HAP-1 (cell line): ENCODE results near the gene EPN3.
A peak's percentile ranks its signal among the peaks of the same experiment; 100 is the strongest.

ENCODE experiments used
- DNase-seq, 2 experiments: peaks; one replicate each; pipeline ENCODE4 v3.0.0-alpha.2; 2016 to 2020; ENCODE audit warnings: low spot score in 2 of 2
- H3K27me3 ChIP-seq: fragments of 250-450 bp; sonication (Bioruptor Pico); 2 replicates; pipeline ENCODE4 v1.5.1; 2020; ENCODE audit warnings: low read depth, mild to moderate bottlenecking, moderate library complexity
- H3K36me3 ChIP-seq: fragments of 250-450 bp; sonication (Bioruptor Pico); replicated peaks from 2 replicates; pipeline ENCODE4 v1.5.1; 2020; ENCODE audit warnings: mild to moderate bottlenecking
- H3K4me1 ChIP-seq: fragments of 250-450 bp; sonication (Bioruptor Pico); 2 replicates; pipeline ENCODE4 v1.5.1; 2020; ENCODE audit warnings: mild to moderate bottlenecking
- H3K4me3 ChIP-seq: fragments of 250-450 bp; sonication (Bioruptor Pico); 2 replicates; pipeline ENCODE4 v1.5.1; 2020; ENCODE audit warnings: mild to moderate bottlenecking, moderate library complexity
- H3K9me3 ChIP-seq: fragments of 250-450 bp; sonication (Bioruptor Pico); 2 replicates; pipeline ENCODE4 v1.5.1; 2020; ENCODE audit warnings: mild to moderate bottlenecking, moderate library complexity
- in situ Hi-C: fragments of 300-500 bp; cut with MboI; formaldehyde crosslinking; loops from 3 replicates; pipeline ENCODE4 v1.14.3; 2020; ENCODE audit warnings: low sequenced_read_pairs, inconsistent platforms, mixed read lengths

The EPN3 gene

GRCh38 chr17:50542795-50543774, 10.6 kb downstream of the EPN3 start:
- no peaks in the 10 kb centered on the region for H3K27me3 ChIP-seq
- peaks cover 21% of the 10 kb centered on the region for H3K4me1 ChIP-seq
- in situ Hi-C loops: loop anchor here (10.0 kb wide), 1 partner anchor 412 kb away; no protein-coding TSS in a partner anchor
- peak in 1 of 2 experiments; percentile 49 for DNase-seq
- peak overlapping the region; percentile 34 for H3K4me3 ChIP-seq
- no peaks in the 10 kb centered on the region for H3K9me3 ChIP-seq
- no peaks in the 10 kb centered on the region for H3K36me3 ChIP-seq

DNA sequence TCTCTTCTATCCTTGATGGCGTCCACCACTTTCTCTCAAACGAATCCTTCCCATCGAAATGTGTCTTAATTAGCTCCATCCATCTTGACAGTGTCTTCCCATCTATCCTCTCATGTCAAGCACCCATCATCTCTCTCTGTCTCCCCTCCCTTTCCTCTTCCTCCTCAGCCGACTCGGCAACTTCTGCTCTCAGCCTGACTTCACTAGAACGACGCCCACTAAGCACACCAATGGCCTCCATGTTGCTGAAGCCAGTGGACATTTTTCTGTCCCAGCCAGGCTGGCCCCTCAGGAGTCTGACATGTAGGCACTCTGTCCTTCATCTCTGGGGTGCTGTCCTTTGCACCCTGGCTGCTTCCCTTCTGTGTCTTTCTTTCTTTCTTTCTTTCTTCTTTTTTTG, 12.0 kb downstream of the EPN3 start:
- H3K4me1 ChIP-seq: peaks cover 21% of the 10 kb centered on the region
- DNase-seq: no peak
- H3K4me3 ChIP-seq: no peak overlapping the region
- H3K27me3 ChIP-seq: no peaks in the 10 kb centered on the region
- in situ Hi-C loops: loop anchor here (10.0 kb wide), 1 partner anchor 410 kb away; no protein-coding TSS in a partner anchor
- H3K36me3 ChIP-seq: no peaks in the 10 kb centered on the region
- no peaks in the 10 kb centered on the region for H3K9me3 ChIP-seq

DNA sequence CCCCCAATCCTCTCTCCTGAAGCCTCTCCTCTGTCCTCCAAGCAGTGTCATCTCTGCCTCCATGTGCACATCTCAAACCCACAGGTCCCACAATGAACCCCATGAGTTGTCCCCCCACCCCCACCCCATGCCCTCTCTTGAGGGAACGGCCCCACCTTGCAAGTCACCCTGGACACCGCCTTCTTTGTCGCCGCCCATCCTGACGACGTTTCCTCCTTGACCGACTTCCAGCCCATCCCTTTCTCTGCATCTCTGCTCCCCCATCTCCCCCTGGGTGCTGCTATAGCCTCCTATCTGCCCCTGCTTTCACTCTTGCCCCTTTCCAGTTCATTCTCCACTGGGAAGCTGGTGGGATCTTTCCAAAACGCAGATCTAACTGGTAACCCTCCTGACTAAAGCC, 12.8 kb downstream of the EPN3 start:
- H3K36me3 ChIP-seq: peaks cover under 1% of the 10 kb centered on the region; the same call in 1 of the 2 replicates
- in situ Hi-C loops: loop anchor here (5.0 to 10.0 kb wide), 4 partner anchors 82 to 409 kb away; no protein-coding TSS in a partner anchor

DNA sequence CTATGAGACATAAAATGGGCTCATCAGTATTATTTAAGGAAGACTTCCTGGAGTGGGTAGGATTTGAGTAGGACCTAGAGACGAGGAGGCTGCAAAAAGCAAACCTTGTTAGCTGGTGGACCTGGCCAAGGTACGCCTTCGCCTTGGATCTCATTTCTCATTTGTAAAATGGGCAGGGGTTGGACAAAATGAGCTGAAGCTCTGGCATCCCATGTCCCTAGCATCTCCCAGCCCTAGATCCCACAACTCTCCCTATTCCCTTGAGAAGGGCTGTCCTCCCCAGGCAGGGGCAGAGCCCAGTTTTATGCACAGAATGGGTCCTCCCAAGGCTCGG, 14.1 kb downstream of the EPN3 start:
- H3K27me3 ChIP-seq: no peaks in the 10 kb centered on the region
- peaks cover 15% of the 10 kb centered on the region for H3K4me1 ChIP-seq
- DNase-seq: no peak
- in situ Hi-C loops: loop anchor here (5.0 to 10.0 kb wide), 4 partner anchors 81 to 408 kb away; no protein-coding TSS in a partner anchor
- peaks cover 10% of the 10 kb centered on the region for H3K36me3 ChIP-seq
- peak overlapping the region; percentile 44; the same call in 1 of the 2 replicates for H3K4me3 ChIP-seq
- H3K9me3 ChIP-seq: no peaks in the 10 kb centered on the region

More for the DNA sequence above, 12.8 kb downstream of the EPN3 start:
- H3K4me3 ChIP-seq: no peak overlapping the region
- no peak for DNase-seq
- no peaks in the 10 kb centered on the region for H3K9me3 ChIP-seq
- H3K4me1 ChIP-seq: peaks cover 21% of the 10 kb centered on the region
- no peaks in the 10 kb centered on the region for H3K27me3 ChIP-seq

DNA sequence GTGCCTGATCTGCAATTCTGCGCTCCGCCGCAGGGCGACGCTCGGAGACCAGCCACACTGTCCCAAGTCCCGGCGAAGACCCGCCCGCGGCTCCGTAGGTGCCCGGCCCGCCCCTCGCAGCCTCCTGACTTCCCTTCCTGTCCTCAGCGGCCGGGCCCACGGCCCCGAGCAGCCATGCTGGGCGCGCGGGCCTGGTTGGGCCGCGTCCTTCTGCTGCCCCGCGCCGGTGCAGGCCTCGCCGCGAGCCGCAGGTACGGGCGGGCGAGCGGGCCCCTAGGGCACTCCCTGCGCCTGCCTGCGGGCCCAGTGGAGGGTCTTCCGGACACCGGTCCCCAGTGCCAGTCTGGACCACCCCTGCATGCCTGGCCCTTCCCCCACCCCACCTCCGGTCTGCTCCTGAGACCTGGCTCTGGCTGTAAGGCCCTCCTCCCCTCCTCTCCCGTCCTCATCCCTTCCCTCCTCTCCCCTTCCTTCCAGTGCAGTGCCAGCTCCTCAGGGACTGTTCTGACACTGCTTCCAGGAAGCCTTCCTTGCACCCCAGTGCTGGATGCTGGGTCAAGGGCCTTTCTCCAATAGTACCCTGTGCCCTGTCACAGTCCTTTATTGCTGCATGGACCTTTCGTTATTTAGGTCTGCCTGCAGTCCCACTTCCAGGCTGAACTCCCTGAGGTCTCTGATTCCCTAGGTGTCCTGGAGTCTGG, 14.7 kb downstream of the EPN3 start, which contains the start of gene SPATA20:
SPATA20 (plus strand) TSS at position 140 of the 701 bp plus-strand sequence; CDS start at position 175, 35 bp downstream.
- Histone ChIP-seq H3K9me3 (no peaks in the 10 kb centered on the region), H3K27me3 (no peaks in the 10 kb centered on the region), H3K4me3 (peak within 1 kb of the TSS; percentile 44), H3K36me3 (peaks cover 10% of the 10 kb centered on the region), H3K4me1 (peaks cover 13% of the 10 kb centered on the region)
- in situ Hi-C loops: loop anchor here (5.0 to 10.0 kb wide), 4 partner anchors 80 to 408 kb away; no protein-coding TSS in a partner anchor
- DNase-seq: peak; percentile 84 to 95

- in situ Hi-C loops: loop anchor here (5.0 to 10.0 kb wide), 4 partner anchors 80 to 407 kb away; no protein-coding TSS in a partner anchor
- peak in 1 of 2 experiments; percentile 43 for DNase-seq
- peak overlapping the region; percentile 44 for H3K4me3 ChIP-seq
These were observed 15.2 kb downstream of the EPN3 start for GRCh38 chr17:50547736-50548083.

DNA sequence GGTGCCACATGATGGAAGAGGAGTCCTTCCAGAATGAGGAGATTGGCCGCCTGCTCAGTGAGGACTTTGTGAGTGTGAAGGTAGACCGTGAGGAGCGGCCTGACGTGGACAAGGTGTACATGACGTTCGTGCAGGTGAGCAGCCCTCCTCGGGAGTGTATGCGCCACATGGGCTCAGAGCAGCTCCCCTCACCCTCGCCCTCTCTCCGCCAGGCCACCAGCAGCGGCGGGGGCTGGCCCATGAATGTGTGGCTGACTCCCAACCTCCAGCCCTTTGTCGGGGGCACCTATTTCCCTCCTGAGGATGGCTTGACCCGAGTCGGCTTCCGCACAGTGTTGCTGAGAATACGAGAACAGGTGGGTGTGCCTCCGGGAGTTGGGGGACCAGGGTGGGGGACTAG, 16.3 kb downstream of the EPN3 start:
- Histone ChIP-seq H3K27me3 (no peaks in the 10 kb centered on the region), H3K4me3 (no peak overlapping the region), H3K4me1 (peaks cover 5% of the 10 kb centered on the region), H3K36me3 (peaks cover 10% of the 10 kb centered on the region), H3K9me3 (no peaks in the 10 kb centered on the region)
- DNase-seq: no peak
- in situ Hi-C loops: loop anchor here (5.0 to 10.0 kb wide), 4 partner anchors 78 to 406 kb away; no protein-coding TSS in a partner anchor

More at GRCh38 chr17:50547736-50548083, 15.2 kb downstream of the EPN3 start:
- H3K4me1 ChIP-seq: peaks cover 9% of the 10 kb centered on the region
- no peaks in the 10 kb centered on the region for H3K27me3 ChIP-seq
- H3K36me3 ChIP-seq: peaks cover 10% of the 10 kb centered on the region
- no peaks in the 10 kb centered on the region for H3K9me3 ChIP-seq

DNA sequence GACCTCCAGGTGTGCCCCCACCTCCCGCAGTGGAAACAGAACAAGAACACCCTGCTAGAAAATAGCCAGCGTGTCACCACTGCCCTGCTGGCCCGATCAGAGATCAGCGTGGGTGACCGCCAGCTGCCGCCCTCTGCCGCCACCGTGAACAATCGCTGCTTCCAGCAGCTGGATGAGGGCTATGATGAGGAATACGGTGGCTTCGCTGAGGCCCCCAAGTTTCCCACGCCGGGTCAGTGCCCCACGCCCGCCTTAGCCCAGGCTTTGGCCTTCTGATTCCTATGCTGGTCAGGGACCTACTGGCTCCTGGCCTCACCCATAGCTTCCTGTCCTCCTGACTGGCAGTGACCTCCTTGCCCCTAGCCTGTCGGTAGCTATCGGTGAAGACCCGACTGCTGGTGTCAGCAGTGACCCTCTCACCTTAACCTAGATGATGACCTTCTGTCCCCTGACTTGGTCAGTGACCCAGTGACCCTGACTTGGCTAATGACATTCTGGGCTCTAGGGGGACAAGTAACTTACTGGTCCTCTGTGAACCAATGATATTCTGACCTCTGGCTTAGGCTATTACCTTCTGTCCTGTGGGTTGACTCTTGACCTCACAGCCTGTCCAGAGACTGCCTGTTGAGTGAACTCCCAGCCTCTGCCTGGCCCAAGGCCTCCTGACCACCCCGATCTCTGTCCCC, 16.9 kb downstream of the EPN3 start:
- H3K27me3 ChIP-seq: no peaks in the 10 kb centered on the region
- no peak for DNase-seq
- peaks cover 10% of the 10 kb centered on the region for H3K36me3 ChIP-seq
- H3K9me3 ChIP-seq: no peaks in the 10 kb centered on the region
- in situ Hi-C loops: loop anchor here (5.0 to 10.0 kb wide), 4 partner anchors 78 to 405 kb away; no protein-coding TSS in a partner anchor
- H3K4me1 ChIP-seq: peaks cover 5% of the 10 kb centered on the region
- H3K4me3 ChIP-seq: no peak overlapping the region

- in situ Hi-C loops: loop anchor here (5.0 to 10.0 kb wide), 4 partner anchors 77 to 405 kb away; no protein-coding TSS in a partner anchor
- no peaks in the 10 kb centered on the region for H3K27me3 ChIP-seq
- H3K4me3 ChIP-seq: no peak overlapping the region
- peaks cover 5% of the 10 kb centered on the region for H3K4me1 ChIP-seq
- H3K36me3 ChIP-seq: peaks cover 10% of the 10 kb centered on the region
- no peaks in the 10 kb centered on the region for H3K9me3 ChIP-seq
- DNase-seq: no peak
These were observed 17.4 kb downstream of the EPN3 start for GRCh38 chr17:50549969-50550368.

GRCh38 chr17:50550661-50551432, 18.3 kb downstream of the EPN3 start:
- H3K27me3 ChIP-seq: no peaks in the 10 kb centered on the region
- no peak overlapping the region for H3K4me3 ChIP-seq
- no peaks in the 10 kb centered on the region for H3K9me3 ChIP-seq
- H3K4me1 ChIP-seq: peaks cover 5% of the 10 kb centered on the region
- in situ Hi-C loops: no loop called here
- peak; percentile 54 to 77 for DNase-seq
- H3K36me3 ChIP-seq: peaks cover 10% of the 10 kb centered on the region

GRCh38 chr17:50551433-50551815, 18.9 kb downstream of the EPN3 start:
- Histone ChIP-seq H3K4me1 (peaks cover 5% of the 10 kb centered on the region), H3K4me3 (no peak overlapping the region), H3K36me3 (peaks cover 10% of the 10 kb centered on the region), H3K27me3 (no peaks in the 10 kb centered on the region), H3K9me3 (no peaks in the 10 kb centered on the region)
- in situ Hi-C loops: no loop called here
- DNase-seq: no peak

DNA sequence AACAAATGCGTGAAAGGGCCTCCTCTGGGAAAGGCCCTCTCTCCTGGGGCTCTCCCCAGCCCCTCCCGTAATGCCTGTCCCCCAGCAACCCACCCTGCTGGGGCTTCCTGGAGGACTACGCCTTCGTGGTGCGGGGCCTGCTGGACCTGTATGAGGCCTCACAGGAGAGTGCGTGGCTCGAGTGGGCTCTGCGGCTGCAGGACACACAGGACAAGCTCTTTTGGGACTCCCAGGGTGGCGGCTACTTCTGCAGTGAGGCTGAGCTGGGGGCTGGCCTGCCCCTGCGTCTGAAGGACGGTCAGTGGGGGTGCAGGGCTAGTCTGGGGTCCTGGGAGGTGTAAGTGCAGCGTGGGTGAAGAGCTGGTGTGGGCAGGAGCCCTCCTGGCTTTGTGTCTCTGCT, 19.3 kb downstream of the EPN3 start:
- H3K4me1 ChIP-seq: peaks cover 5% of the 10 kb centered on the region
- in situ Hi-C loops: no loop called here
- no peak overlapping the region for H3K4me3 ChIP-seq
- H3K36me3 ChIP-seq: peaks cover 10% of the 10 kb centered on the region
- no peak for DNase-seq
- H3K9me3 ChIP-seq: no peaks in the 10 kb centered on the region
- no peaks in the 10 kb centered on the region for H3K27me3 ChIP-seq
